Stimulated activated CD8-positive, alpha-beta memory T cell treated with anti-CD3 and anti-CD28 coated beads, Interleukin-7, amount 100 ng/mL, for 1 hour (primary cell): ENCODE results near the gene QSOX1.

Experiments used
- DNase-seq, 2 donors: peaks; one replicate each; pipeline ENCODE4 v3.0.0-alpha.2; 2020; ENCODE audit warnings: low read depth in 2 of 2

QSOX1 gene

DNA sequence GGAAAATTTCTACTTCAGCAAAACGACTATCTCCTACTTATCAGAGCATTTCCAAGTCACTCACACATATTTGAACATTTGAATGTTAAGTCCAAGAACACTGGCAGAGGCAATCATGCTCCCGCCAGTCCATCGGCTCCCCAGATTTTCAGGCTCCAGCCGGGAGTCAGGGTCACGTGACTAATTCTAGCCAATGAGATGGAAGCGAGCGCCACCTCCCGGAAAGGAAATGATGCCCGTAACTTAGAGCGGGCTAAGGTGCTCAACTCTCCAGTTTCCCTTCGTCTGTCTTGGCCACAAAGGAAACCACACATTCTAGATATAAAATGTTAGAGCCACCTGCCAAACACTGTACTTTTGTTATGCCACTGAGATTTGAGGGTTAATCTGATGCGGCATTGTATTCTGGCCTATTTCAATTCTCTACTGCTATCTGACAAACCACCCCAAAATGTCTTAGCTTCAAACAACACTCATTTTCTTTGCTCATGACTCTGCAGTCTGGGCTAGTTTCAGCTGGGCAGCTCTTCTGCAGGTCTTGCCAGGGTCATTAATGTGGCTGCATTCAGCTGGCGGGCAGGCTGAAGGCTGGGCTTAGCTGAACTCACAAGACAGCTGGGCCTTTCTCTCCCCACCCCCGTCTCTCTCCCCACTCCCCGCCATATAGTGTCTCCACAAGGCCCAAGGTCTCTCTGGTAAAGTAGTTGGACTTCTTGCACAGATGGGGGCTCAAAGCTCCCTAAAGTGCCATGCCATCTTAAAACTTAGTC is 58.9 kb downstream of the QSOX1 start:
- no peak for DNase-seq

DNA sequence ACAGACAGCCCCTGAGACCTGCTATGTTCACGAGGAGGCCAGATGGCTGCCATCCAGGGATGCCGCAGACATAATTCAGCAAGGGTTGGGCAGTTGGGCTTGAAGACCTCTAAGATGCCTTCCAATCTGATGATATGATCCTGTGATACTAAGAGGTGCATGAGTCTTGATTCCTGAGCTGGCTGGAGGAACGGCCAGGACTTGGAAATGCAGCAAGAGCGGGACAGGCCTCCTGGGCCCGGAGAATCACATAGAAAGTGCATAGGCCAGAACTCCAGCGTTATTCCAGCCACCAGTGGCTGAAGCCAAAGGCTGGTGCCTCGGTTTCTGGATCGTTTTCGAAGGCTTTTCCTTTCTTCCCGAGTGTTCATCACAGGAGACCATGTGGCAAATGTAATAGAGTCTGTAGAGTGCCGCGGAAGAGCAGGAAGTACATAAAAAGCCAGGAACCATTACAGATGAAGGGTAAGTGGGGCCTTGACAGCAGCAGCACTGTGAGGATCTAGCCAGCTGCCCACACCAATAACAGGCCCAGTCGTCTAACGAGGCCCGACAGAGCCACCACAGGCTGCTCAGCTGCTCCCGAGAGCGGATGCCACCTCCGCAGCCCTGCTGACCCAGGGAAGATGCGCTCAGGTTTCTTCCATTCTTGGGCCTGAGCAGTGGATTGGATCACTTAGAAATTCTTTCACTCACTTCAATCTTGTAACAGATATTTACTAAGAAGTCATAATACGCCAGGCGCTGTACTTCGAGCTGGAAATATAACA is 61.4 kb downstream of the QSOX1 start:
- DNase-seq = no peak

DNA sequence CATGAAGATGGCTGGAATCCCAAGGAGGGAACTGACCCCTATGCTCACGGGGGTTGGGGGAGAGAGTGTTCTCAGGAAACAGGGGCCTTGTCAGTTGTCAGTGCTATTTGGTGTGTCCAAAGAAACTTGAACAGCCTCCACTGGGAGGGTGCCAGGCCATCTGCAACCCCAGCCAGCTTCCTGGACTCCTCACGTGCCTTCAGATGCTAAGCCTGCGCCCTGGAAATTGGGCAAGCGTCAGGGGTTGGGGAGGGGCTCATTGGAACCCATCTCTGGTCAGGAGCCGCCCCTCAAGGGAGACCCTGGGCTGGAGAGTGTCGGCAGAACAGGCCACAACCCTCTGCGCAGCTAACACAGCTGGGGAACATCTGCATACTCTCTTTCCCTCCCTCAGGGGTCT is 62.3 kb downstream of the QSOX1 start:
- no peak for DNase-seq

DNA sequence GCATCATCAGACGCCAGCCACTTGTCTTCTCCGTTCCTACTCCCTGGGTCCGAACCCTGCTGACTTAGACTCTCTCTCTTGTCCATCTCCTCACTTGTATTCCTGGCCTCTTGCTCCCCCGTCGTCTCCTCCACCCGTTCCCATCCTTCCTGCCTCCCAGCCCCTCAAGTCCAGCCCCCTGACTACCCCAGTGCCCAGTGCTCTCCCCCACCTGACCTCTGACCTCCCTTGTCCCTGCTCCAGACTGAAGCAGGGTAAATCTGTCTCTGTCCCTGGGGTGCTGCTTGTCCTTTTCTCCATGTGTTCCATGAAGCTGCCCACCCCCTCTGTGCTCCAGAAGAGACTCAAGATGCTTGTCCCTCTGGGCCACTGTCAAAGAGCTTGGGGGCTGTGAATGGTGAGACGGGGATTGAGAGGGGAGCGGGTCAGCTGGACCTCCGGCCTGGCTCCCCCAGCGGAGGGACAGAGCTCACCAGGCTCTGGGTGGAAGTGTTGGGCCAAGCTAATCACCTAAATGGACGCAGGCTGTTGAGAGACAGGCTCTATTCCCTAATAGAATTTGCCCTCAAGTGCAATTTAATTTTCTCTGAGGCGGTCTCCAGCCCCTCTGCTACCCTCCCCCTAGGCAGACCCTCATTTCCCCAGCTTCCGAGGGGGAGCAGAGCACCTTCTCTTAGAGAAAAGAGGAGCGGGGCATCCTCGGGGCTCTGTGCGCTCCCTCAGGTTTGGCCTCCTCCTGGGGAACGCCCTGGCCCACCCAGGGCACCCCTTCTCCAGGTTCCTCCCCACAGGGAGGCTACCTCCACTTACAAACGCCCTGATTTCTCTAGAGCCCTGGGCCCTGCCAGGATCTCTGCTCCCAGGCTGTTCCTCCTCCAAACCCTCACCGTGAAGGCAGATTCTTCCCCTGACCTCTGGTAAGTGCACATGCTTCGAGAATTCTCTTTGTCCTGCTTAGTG is 64.4 kb downstream of the QSOX1 start:
- DNase-seq = no peak

DNA sequence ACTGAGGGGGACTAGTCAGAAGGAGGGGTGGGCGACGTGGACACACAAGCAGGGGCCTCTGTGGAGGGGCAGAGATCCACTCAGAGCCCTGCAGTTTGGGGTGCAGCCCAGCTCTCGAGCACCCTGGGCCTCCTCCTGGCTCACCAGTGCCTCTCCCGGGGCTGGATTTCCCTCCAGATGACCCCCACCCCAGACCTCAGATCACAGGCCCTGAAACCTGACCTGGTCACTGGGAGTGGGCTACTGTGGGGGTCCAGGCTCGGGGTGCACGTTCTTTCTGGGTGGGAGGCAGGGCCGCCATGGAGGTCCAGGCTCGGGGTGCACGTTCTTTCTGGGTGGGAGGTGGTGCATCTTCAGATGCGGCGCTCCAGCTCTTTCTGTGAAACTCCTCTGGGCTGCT is 65.1 kb downstream of the QSOX1 start:
- DNase-seq = no peak

DNA sequence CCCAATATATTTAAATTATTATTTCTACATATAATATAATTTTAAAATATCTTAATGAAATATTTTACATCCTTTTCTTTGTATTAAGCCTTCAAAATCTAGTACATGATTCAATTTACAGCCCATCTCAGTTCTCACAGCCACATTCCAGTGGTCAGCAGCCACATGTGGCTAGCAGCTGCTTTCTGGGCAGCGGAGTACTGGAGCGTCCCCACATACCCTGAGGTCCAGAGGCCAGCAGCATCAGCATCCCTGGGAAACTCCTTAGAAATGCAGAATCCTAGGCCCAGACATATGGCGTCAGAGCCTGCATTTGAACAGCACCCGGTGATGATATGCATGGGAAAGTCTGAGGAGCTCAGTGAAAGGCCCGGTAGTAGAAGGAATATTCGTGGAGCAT is 66.8 kb downstream of the QSOX1 start:
- no peak for DNase-seq

DNA sequence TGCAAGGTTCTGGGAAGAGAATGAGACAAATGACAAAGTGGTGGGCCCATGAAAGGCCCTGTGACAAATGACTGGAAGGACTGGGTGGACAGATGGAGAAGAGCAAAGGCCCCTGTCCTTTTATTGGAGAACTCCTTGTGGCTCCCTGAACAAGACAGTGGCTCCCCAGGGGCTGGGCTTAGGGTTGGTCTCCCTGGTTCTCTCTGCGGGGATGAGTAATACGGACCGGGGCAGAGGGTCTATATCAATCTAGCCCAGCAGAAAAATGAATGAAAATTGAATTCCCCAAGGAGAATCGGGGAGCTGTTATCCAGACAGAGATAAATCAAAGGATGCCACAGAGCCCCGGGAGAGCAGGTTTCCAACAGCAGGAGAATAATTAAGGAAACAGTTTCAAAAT is 70.2 kb downstream of the QSOX1 start:
- DNase-seq = no peak

GRCh38 chr1:180225403-180225802 is 70.7 kb downstream of the QSOX1 start:
- DNase-seq = no peak

DNA sequence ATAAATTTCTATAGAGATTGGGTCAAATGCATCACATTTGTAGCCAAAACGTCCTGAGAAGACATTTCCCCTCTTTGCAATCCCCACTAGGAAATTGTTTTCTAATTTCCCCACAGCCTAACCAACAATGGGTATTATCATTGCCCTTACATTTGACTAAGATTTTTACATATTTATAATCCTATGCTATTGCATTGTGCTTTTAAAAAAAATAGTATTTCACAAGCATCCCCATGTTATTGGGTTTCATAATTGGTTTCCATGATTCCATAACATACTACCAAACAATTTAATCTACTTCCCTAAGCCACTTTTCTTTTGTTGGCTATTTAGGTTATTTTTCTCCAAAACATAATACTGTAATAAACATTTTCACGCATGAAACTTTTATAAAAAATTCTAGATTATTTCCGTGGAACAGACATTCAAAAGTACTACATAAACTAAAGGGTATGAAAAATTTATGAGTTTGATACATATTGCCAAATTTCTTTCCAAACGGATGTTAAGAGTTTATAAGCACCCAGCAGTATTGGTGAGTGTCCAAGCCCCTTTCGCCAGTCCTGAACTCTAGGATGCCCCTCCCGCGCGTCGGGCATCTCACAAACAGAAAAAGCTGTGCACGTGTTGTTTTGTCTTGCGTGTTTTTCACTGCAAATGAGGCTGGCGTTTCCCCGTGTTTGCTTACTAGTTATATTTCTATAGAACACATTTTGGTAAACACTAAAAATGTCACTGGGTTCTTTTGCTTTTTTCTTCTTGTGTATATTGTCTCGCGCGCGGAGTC is 73.4 kb downstream of the QSOX1 start:
- DNase-seq = no peak

DNA sequence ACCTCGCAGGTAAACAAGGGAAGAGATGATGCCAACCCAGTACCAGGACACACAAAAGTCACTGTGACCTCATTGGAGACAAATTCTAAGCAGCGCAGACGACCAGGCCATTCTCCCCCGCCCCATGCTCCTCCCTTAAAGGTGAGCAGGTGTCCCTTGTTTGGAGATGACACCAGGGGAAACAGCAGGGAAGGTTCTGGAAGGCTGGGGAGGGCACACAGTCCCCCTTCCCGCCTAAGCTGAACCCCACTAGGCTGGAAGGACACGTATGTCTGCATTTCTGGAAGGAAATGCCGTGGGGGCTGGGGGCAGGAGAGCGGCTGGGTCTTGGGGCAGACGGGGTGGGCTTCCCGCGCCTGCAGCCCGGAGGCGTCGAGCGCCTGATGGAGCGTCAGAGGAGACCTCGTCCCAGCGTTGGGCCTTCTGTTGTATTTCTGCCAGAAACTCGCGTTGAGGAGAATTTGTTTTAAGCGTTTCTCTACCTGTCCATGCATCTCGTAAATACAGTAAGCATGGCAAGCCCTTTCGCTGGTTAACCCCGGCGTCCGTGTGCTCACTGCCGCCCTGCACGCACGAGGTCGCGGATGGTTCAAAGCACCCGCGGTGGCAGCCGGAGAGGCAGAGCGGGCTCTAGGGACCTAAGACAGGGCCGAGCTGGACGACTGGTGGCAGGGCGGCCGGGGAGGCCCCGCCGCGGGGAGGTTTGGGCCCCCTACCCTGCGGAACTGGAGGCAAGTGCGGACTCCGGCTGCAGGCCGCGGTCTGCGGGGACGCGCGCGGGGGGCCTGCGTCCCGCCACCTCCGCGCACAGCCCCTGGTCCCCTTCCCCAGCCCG is 74.2 kb downstream of the QSOX1 start:
- DNase-seq = no peak

DNA sequence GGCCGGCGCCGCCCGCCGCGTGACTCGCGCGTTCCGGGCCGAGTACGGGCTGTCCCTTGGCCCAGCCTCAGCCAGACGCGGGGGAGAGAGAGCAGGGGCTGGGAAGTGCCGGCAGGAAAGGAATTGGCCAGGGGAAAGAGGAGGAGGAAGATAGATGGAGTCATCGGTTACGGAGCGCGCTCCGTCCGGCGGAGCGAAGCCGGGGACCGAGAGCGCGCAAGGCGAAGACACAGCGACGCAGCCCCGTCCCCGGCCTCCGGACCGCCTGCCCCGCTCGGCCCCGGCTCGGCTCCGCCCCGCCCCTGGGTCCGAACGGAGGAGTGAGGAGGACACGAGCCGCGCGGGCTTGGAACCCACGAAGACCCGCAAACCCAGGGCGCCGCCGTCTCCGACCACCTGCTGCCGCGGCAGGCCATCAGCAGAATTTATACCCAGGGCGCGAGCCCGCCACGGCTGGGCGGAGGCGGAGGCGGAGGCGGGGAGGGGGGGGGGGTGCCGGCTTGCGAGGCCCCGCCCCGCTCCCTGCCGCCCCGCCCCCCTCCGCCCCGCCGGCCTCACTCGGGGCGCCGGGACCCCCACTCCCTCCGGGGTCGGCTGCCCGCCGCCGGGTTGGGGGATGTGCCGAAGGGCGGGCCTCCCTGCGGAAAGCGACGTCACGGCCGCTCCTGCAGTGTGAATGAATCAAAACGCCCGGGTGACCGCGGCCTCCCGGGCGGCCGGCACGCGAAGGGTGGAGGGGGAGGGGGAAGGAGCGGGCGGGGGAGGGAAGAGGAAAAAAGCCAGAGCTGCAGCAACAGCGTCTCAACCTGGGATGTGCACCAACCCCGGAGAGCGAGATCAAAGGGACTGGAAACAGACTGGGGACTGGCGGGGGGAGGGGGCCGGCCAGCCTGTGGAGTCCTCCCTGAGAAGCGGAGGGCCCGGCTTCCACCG is 75.1 kb downstream of the QSOX1 start, which contains the start of gene LHX4:
Gene LHX4 (plus strand): TSS at position 782 of the 933 bp plus-strand sequence. CDS start 266 bp downstream, outside the sequence.
- no peak for DNase-seq

DNA sequence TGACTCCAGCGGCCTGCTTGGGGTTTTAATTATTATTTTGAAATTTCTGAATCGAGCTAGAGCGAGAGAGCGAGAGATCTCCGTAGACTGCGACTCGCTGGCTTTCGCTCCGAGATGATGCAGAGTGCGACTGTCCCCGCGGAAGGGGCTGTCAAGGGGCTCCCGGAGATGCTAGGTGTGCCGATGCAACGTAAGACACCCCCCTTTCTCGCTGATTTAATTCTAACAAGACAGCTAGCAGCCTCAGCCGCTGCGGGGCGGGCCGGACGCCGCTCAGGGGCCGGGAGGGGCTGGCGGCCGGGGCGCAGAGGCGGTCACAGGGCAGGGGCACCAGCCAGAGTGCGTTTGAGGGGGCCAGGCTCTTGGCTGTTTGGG is 75.7 kb downstream of the QSOX1 start:
- no peak for DNase-seq

DNA sequence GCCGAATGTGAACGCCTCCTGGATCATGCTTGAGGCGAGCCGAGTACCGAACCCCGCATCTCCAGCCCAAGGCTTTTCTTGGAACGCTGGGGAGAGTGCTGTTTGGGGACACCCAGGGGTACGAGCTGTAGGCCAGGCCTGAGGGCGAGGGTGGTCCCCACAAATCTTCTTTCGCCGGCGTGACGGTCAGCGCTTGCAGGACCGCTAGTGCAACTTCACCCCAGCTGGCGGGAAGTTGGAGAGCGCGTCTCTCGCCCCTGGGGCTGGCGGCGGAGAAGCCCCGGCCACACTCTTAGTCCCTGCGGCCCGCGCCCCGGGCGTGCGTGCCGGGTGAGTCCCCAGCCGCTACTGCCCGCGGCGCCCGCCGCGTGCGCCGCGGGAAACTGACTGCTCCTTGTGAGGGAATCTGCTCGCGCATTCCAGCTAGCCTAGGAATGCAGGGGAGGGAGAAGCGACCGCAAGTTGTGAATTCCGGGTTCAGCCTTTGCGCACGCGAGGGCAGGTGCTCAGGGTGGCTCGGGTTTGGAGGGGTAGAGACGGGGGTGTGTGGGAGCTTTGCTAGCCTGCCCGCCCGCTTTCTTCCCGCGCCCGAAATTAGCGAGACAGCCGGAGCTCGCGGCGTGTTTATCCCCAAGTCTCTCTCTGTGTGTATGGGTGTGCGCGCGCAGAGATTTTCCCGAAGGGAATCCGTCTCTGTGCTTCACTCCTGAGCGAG is 76.3 kb downstream of the QSOX1 start:
- no peak for DNase-seq

DNA sequence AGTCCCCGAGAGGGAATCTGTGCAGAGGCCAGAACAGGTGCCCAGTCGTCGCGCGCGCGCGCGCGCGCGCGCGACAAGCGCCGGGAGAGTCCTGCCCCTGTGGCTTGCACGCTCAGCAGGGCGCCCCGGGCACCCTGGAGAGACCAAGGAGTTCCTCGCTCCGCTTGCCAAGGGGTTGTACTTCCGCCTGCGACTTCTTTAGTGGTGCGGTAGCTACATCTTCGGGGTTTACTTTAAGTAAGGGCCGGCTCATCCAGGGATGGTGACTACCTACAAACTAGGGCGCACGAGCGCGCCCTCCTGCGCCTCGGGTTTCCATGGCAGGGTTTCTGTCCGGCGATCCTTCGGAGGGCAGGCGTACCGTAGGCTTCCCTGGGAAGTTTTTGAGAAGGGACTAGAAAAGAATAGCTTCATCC is 76.8 kb downstream of the QSOX1 start:
- DNase-seq = no peak

DNA sequence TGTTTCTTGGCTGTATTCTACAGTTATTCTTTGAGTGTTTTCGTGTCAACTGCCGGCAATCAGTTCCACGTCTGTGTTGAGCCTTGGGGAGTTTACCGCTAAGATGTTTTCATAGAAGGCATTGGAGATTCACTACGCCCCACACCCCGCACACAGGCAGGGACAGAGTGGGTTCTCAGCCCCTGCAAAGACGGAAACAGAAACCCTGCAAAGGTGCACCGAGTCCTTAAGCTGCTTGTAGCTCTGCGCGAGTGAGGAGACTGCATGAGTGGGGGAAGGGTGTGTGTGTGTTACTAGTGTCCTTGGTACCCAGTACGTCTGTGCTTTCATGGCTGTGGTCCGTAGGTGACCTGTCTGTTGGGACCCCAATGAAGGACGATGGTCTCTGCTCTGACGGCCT is 77.3 kb downstream of the QSOX1 start:
- DNase-seq = no peak

DNA sequence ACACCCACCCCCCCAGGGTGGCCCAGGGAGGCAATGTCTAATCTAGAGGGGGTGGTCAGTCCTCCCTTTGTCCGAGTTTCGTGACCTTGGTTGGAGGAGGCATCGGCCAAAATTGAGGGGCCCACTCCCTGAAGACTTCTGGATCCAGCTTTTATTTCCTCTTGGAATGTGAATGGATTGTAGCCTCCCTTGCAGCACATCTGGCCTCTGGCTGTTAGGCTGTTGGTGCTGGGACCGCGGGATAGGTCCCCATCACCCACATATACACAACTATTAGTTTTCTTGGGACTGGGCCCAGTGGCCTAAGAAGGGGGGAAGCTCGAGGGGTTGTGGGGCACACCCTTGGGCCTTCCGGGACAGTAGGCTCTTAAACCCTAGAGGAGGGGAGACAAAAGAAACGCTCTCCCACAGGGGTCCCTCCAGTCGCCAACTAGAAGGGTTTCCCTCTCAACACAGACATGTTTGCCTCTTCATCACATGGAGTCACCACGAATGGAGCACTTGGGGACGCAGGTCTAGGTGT is 77.9 kb downstream of the QSOX1 start:
- DNase-seq = no peak

DNA sequence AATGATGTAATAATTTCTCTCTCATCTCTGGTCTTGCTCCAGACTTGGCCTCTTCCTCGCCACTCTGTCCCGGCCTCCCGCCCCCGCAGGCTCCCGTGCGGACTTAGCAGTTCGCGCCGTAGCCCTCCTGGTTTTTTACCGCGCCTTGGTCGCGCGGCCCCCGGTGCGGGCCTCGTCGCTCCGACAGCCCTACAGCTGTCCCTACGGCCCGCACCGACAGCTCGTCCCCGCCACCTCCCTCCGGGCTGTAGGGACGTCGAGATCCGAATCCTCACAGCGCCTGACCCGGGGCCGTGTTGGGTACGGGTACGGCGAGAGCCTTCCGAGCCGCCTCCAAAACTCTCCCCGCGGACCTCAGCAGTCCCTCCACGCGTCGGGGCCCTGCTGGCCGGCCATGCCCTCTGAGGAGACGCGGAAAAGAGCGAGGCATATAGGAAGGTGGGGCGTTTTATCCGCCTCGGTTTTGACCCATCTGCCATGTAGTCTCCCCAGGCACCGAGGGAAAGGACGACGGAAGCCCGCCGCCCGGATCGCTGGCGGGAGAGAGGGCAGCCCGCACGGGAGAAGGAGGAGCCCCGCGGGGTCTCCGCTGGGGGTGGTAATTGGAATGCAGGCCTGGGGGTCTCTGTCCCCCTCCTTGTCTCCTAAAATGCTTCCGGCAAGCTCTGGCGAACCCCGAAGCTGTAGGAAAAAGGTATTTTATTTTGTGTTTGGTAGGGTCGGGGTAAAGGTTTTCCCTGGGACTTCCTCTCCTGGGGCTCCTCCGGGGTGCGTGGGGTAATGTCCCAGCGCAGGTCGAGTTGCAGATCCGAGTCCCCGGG is 78.7 kb downstream of the QSOX1 start:
- DNase-seq = no peak
